Measurements from ENCODE around the gene CCNL2. TPM values are rescaled to one million over a fixed set of nuclear protein-coding genes. Genes with fewer than 3 reads are reported as not detected.

Gene CCNL2
- total RNA-seq, 2 experiments from 2014 or later, result 97.7 to 108 TPM

- DNase-seq, result no peak
Measured at GRCh38 chr1:1358433-1359271, 40.5 kb downstream of the CCNL2 start, which contains the start of gene MXRA8. Gene MXRA8 (minus strand): TSS chr1:1358555. CDS start chr1:1358504, 51 bp downstream.

GRCh38 chr1:1357871-1358432, 41.2 kb downstream of the CCNL2 start:
- Mint-ChIP-seq H3K27ac (no peak overlapping the region), H3K4me1 (ENCODE audit: low read depth) (peaks cover 17% of the 10 kb centered on the region)

More at GRCh38 chr1:1358433-1359271, 40.5 kb downstream of the CCNL2 start, which contains the start of gene MXRA8:
- Mint-ChIP-seq H3K27me3 (ENCODE audit: low read depth) (peaks cover 9% of the 10 kb centered on the region), H3K4me3 (no peak within 1 kb of the TSS), H3K4me1 (ENCODE audit: low read depth) (peaks cover 17% of the 10 kb centered on the region), H3K27ac (no peak within 1 kb of the TSS), H3K9me3 (no peaks in the 10 kb centered on the region), H3K36me3 (ENCODE audit: low read depth) (no peaks in the 10 kb centered on the region)
- CTCF ChIA-PET, result no interaction called here
- intact Hi-C loops (cut with micrococcal nuclease), result no loop called here

GRCh38 chr1:1356796-1357401, 42.2 kb downstream of the CCNL2 start:
- H3K27me3 Mint-ChIP-seq (ENCODE audit: low read depth), result peaks cover 14% of the 10 kb centered on the region
- peaks cover 19% of the 10 kb centered on the region for H3K4me1 Mint-ChIP-seq (ENCODE audit: low read depth)
- no peak overlapping the region for H3K4me3 Mint-ChIP-seq
- intact Hi-C loops (cut with micrococcal nuclease), result no loop called here
- DNase-seq, result no peak
- no peak overlapping the region for H3K27ac Mint-ChIP-seq
- no peaks in the 10 kb centered on the region for H3K9me3 Mint-ChIP-seq
- H3K36me3 Mint-ChIP-seq (ENCODE audit: low read depth), result no peaks in the 10 kb centered on the region
- CTCF ChIA-PET, result no interaction called here

More at GRCh38 chr1:1357871-1358432, 41.2 kb downstream of the CCNL2 start:
- Mint-ChIP-seq H3K4me3 (no peak overlapping the region), H3K36me3 (ENCODE audit: low read depth) (no peaks in the 10 kb centered on the region), H3K27me3 (ENCODE audit: low read depth) (peaks cover 10% of the 10 kb centered on the region), H3K9me3 (no peaks in the 10 kb centered on the region)
- intact Hi-C loops (cut with micrococcal nuclease), result no loop called here
- CTCF ChIA-PET, result no interaction called here
- no peak for DNase-seq

GRCh38 chr1:1356166-1356795, 42.9 kb downstream of the CCNL2 start:
- H3K4me3 Mint-ChIP-seq, result no peak overlapping the region
- peaks cover 19% of the 10 kb centered on the region for H3K4me1 Mint-ChIP-seq (ENCODE audit: low read depth)
- H3K27ac Mint-ChIP-seq, result no peak overlapping the region
- DNase-seq, result no peak
- intact Hi-C loops (cut with micrococcal nuclease), result no loop called here
- no peaks in the 10 kb centered on the region for H3K9me3 Mint-ChIP-seq
- no peaks in the 10 kb centered on the region for H3K36me3 Mint-ChIP-seq (ENCODE audit: low read depth)
- CTCF ChIA-PET, result no interaction called here
- H3K27me3 Mint-ChIP-seq (ENCODE audit: low read depth), result peaks cover 14% of the 10 kb centered on the region

- CTCF ChIA-PET, result no interaction called here
Measured at GRCh38 chr1:1355416-1355815, 43.7 kb downstream of the CCNL2 start.

GRCh38 chr1:1354271-1355247, 44.6 kb downstream of the CCNL2 start:
- no peak overlapping the region for H3K27ac Mint-ChIP-seq
- CTCF ChIA-PET, result interaction anchor here (1.5 kb wide), 1 partner anchor 17 kb away, joined by 6 read pairs; no protein-coding TSS in a partner anchor
- H3K4me3 Mint-ChIP-seq, result no peak overlapping the region

More at GRCh38 chr1:1355416-1355815, 43.7 kb downstream of the CCNL2 start:
- H3K27me3 Mint-ChIP-seq (ENCODE audit: low read depth), result peaks cover 12% of the 10 kb centered on the region
- no peak overlapping the region for H3K27ac Mint-ChIP-seq
- no peak overlapping the region for H3K4me3 Mint-ChIP-seq
- H3K36me3 Mint-ChIP-seq (ENCODE audit: low read depth), result no peaks in the 10 kb centered on the region
- no peaks in the 10 kb centered on the region for H3K9me3 Mint-ChIP-seq
- DNase-seq, result no peak
- H3K4me1 Mint-ChIP-seq (ENCODE audit: low read depth), result peaks cover 19% of the 10 kb centered on the region
- intact Hi-C loops (cut with micrococcal nuclease), result no loop called here

GRCh38 chr1:1353389-1354151, 45.6 kb downstream of the CCNL2 start:
- Mint-ChIP-seq H3K27ac (no peak overlapping the region), H3K4me1 (ENCODE audit: low read depth) (peaks cover 10% of the 10 kb centered on the region), H3K36me3 (ENCODE audit: low read depth) (no peaks in the 10 kb centered on the region), H3K27me3 (ENCODE audit: low read depth) (peaks cover 12% of the 10 kb centered on the region), H3K9me3 (no peaks in the 10 kb centered on the region), H3K4me3 (no peak overlapping the region)
- intact Hi-C loops (cut with micrococcal nuclease), result no loop called here
- CTCF ChIA-PET, result interaction anchor here (1.5 kb wide), 1 partner anchor 18 kb away, joined by 6 read pairs; no protein-coding TSS in a partner anchor
- no peak for DNase-seq

More at GRCh38 chr1:1354271-1355247, 44.6 kb downstream of the CCNL2 start:
- H3K9me3 Mint-ChIP-seq, result no peaks in the 10 kb centered on the region
- H3K27me3 Mint-ChIP-seq (ENCODE audit: low read depth), result peaks cover 12% of the 10 kb centered on the region
- intact Hi-C loops (cut with micrococcal nuclease), result no loop called here
- peaks cover 19% of the 10 kb centered on the region for H3K4me1 Mint-ChIP-seq (ENCODE audit: low read depth)
- H3K36me3 Mint-ChIP-seq (ENCODE audit: low read depth), result no peaks in the 10 kb centered on the region
- DNase-seq, result no peak

GRCh38 chr1:1352786-1353388, 46.2 kb downstream of the CCNL2 start:
- DNase-seq, result no peak
- no peak overlapping the region for H3K27ac Mint-ChIP-seq
- CTCF ChIA-PET, result interaction anchor here (1.5 to 1.6 kb wide), 2 partner anchors 18 to 19 kb away, joined by 6 to 11 read pairs; no protein-coding TSS in a partner anchor
- H3K27me3 Mint-ChIP-seq (ENCODE audit: low read depth), result peaks cover 12% of the 10 kb centered on the region
- H3K36me3 Mint-ChIP-seq (ENCODE audit: low read depth), result no peaks in the 10 kb centered on the region
- peaks cover 6% of the 10 kb centered on the region for H3K4me1 Mint-ChIP-seq (ENCODE audit: low read depth)
- peak overlapping the region; percentile 30 for H3K4me3 Mint-ChIP-seq
- no peaks in the 10 kb centered on the region for H3K9me3 Mint-ChIP-seq
- intact Hi-C loops (cut with micrococcal nuclease), result no loop called here

GRCh38 chr1:1351511-1352427, 47.4 kb downstream of the CCNL2 start:
- H3K27ac Mint-ChIP-seq, result peak overlapping the region; percentile 28
- peaks cover 12% of the 10 kb centered on the region for H3K27me3 Mint-ChIP-seq (ENCODE audit: low read depth)
- H3K9me3 Mint-ChIP-seq, result no peaks in the 10 kb centered on the region
- intact Hi-C loops (cut with micrococcal nuclease), result no loop called here
- H3K4me1 Mint-ChIP-seq (ENCODE audit: low read depth), result peaks cover 16% of the 10 kb centered on the region
- DNase-seq, result no peak
- peak overlapping the region; percentile 30 for H3K4me3 Mint-ChIP-seq
- CTCF ChIA-PET, result interaction anchor here (1.6 kb wide), 1 partner anchor 19 kb away, joined by 11 read pairs; no protein-coding TSS in a partner anchor
- H3K36me3 Mint-ChIP-seq (ENCODE audit: low read depth), result no peaks in the 10 kb centered on the region

Data from activated naive CD4-positive, alpha-beta T cell treated with anti-CD3 and anti-CD28 coated beads for 36 hours (primary cell).